Upper lobe of left lung (tissue), 6 donors: ENCODE measurements around the gene GSG1L2. TPM values are rescaled to one million over a fixed set of nuclear protein-coding genes. Genes with fewer than 3 reads are reported as not detected.

Experiments
- ATAC-seq, 2 donors: fragments of 200-7000 bp; cut with Tn5 transposase; one replicate each; pipeline ENCODE4 v1.9.1; 2022; ENCODE audit warnings: mild to moderate bottlenecking in 2 of 2, moderate library complexity in 2 of 2; ENCODE audit not compliant: low FRiP score in 2 of 2
- DNase-seq, 2 donors: peaks; one replicate each; pipeline ENCODE4 v3.0.0-alpha.2; 2019 to 2020
- H3K27ac ChIP-seq, 4 donors: fragments of 200-600 bp; sonication (generic); one replicate each; pipeline ENCODE4 v1.5.1; 2016 to 2019
- H3K27me3 ChIP-seq, 4 donors: fragments of 200-600 bp; sonication (generic); one replicate each; pipeline ENCODE4 v1.5.1; 2017 to 2019
- H3K36me3 ChIP-seq, 4 donors: fragments of 200-600 bp; sonication (generic); one replicate each; pipeline ENCODE4 v1.5.1; 2016 to 2019
- H3K4me1 ChIP-seq, 4 donors: fragments of 200-600 bp; sonication (generic); one replicate each; pipeline ENCODE4 v1.5.1; 2018 to 2019
- H3K4me3 ChIP-seq, 4 donors: fragments of 200-600 bp; sonication (generic); one replicate each; pipeline ENCODE4 v1.5.1; 2017 to 2019; ENCODE audit warnings: mild to moderate bottlenecking in 2 of 4, moderate library complexity in 1 of 4
- H3K9me3 ChIP-seq, 4 donors: fragments of 200-600 bp; sonication (generic); one replicate each; pipeline ENCODE4 v1.5.1; 2018 to 2019
- CTCF ChIP-seq, 6 experiments: fragments of 450-650 bp in 4 of 6; fragments of 200-600 bp in 2 of 6; sonication (generic) in 2 of 6; IDR thresholded peaks; one replicate each; pipeline ENCODE4 v1.5.1; 2016 to 2019; ENCODE audit warnings: antibody characterized with exemption in 6 of 6
- EP300 ChIP-seq, 4 donors: sonication (generic); formaldehyde crosslinking; IDR thresholded peaks; one replicate each; pipeline ENCODE4 v1.5.1; 2017; ENCODE audit warnings: antibody characterized with exemption in 4 of 4, control low read depth in 2 of 4
- POLR2A ChIP-seq, 4 donors: fragments of 450-650 bp; IDR thresholded peaks; one replicate each; pipeline ENCODE4 v1.5.1; 2016 to 2017; ENCODE audit warnings: antibody characterized with exemption in 4 of 4, mild to moderate bottlenecking in 2 of 4
- POLR2AphosphoS5 ChIP-seq, 2 donors: sonication (generic); formaldehyde crosslinking; IDR thresholded peaks; one replicate each; pipeline ENCODE4 v1.5.1; 2017; ENCODE audit warnings: antibody characterized with exemption in 2 of 2
- WGBS, 2 donors: methylation state at CpG; one replicate each; pipeline ENCODE4 v1.1.5; 2017 to 2018; 5-methylcytosine and 5-hydroxymethylcytosine counted together
- total RNA-seq, 6 donors: library from RNA; depleted of rRNA in 4 of 6; stranded (reverse); fragments of >200 nt in 4 of 6; gene quantifications; one replicate each; pipeline versions ENCODE4 v1.1.0 to v1.2.1, GENCODE V29; 2016 to 2021
- donor health status: DM: no; HTN: no; CAD: no; lungs with moderate emphysema.
- donor health status: DM: no; HTN: yes; CAD: no; lungs with severe emphysema.

GSG1L2 gene
- not detected for total RNA-seq

- Histone ChIP-seq H3K36me3 (no peaks in the 10 kb centered on the region), H3K9me3 (no peaks in the 10 kb centered on the region), H3K27me3 (no peaks in the 10 kb centered on the region), H3K4me1 (no peaks in the 10 kb centered on the region), H3K4me3 (no peak within 1 kb of the TSS), H3K27ac (no peak within 1 kb of the TSS)
- no peak for DNase-seq
- peak in 1 of 2 donors; percentile 13 for ATAC-seq
- 63 to 73% methylated on average over 10 to 15 of the region's 15 CpGs for WGBS, 2 donors
- TF ChIP-seq POLR2A (IDR thresholded peaks at IDR 0.05): no peak
- no peak for TF ChIP-seq POLR2AphosphoS5 (IDR thresholded peaks at IDR 0.05)
- TF ChIP-seq CTCF (IDR thresholded peaks at IDR 0.05): no peak
- TF ChIP-seq EP300 (IDR thresholded peaks at IDR 0.05): no peak
Observed at GRCh38 chr17:9821921-9822320, at the start of gene GSG1L2. Gene GSG1L2 (minus strand): TSS chr17:9822079. CDS start chr17:9822071, 8 bp downstream.

- H3K27ac ChIP-seq: no peak overlapping the region
- WGBS, 2 donors: 74 to 81% methylated on average over 3 of the region's 3 CpGs
- H3K9me3 ChIP-seq: no peaks in the 10 kb centered on the region
- DNase-seq (no peak), ATAC-seq (no peak)
- no peaks in the 10 kb centered on the region for H3K27me3 ChIP-seq
- TF ChIP-seq POLR2A (IDR thresholded peaks at IDR 0.05) (no peak), CTCF (IDR thresholded peaks at IDR 0.05) (no peak), POLR2AphosphoS5 (IDR thresholded peaks at IDR 0.05) (no peak), EP300 (IDR thresholded peaks at IDR 0.05) (no peak)
- no peak overlapping the region for H3K4me3 ChIP-seq
- no peaks in the 10 kb centered on the region for H3K36me3 ChIP-seq
- peaks cover 0 to 3% (median 0%) of the 10 kb centered on the region in 4 donors for H3K4me1 ChIP-seq
Observed at GRCh38 chr17:9868552-9868951, 46.7 kb upstream of the GSG1L2 start.

DNA sequence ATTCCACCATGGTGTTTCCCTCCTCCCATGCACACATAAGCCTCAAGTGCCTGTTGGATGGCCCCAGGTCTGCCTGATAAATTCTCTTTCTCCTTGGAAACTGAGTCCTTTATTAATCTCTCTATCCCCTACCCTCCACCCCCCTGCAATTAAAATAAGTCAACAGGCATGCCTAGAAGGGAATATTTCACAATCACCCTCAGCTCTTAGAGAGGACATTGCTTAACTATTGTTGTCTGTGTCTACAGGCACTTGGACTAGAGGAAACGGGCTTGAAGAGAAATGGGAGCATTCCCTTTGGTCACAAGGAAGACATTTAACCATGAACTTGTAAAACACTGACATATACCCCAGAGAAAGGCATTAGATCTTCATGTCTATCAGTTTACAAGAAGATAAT lies 43.7 kb upstream of the GSG1L2 start:
- Histone ChIP-seq H3K36me3 (no peaks in the 10 kb centered on the region), H3K27ac (peak overlapping the region in 1 of 4 donors; percentile 24), H3K4me1 (peaks cover 0 to 3% (median 0%) of the 10 kb centered on the region in 4 donors), H3K4me3 (no peak overlapping the region), H3K9me3 (peaks cover 0 to 2% (median 0%) of the 10 kb centered on the region in 4 donors), H3K27me3 (no peaks in the 10 kb centered on the region)
- 21 to 36% methylated on average over 1 of the region's 1 CpG for WGBS, 2 donors
- ATAC-seq (no peak), DNase-seq (no peak)
- TF ChIP-seq EP300 (IDR thresholded peaks at IDR 0.05): no peak
- no peak for TF ChIP-seq POLR2AphosphoS5 (IDR thresholded peaks at IDR 0.05)
- TF ChIP-seq CTCF (IDR thresholded peaks at IDR 0.05): no peak

- peaks cover 0 to 13% (median 5%) of the 10 kb centered on the region in 4 donors for H3K9me3 ChIP-seq
- WGBS, 2 donors: 75 to 76% methylated on average over 4 of the region's 4 CpGs
- DNase-seq: no peak
- no peak overlapping the region for H3K27ac ChIP-seq
- peaks cover 0 to 3% (median 0%) of the 10 kb centered on the region in 4 donors for H3K4me1 ChIP-seq
- H3K4me3 ChIP-seq: no peak overlapping the region
- TF ChIP-seq POLR2AphosphoS5 (IDR thresholded peaks at IDR 0.05) (no peak), EP300 (IDR thresholded peaks at IDR 0.05) (no peak), POLR2A (IDR thresholded peaks at IDR 0.05) (no peak), CTCF (IDR thresholded peaks at IDR 0.05) (no peak)
- no peaks in the 10 kb centered on the region for H3K36me3 ChIP-seq
- no peaks in the 10 kb centered on the region for H3K27me3 ChIP-seq
- no peak for ATAC-seq
Observed at GRCh38 chr17:9862949-9863348, 41.1 kb upstream of the GSG1L2 start.

GRCh38 chr17:9862220-9862619 lies 40.3 kb upstream of the GSG1L2 start:
- Histone ChIP-seq H3K27ac (no peak overlapping the region), H3K9me3 (peaks cover 0 to 15% (median 5%) of the 10 kb centered on the region in 4 donors), H3K36me3 (no peaks in the 10 kb centered on the region), H3K4me3 (no peak overlapping the region), H3K4me1 (peaks cover 0 to 3% (median 0%) of the 10 kb centered on the region in 4 donors), H3K27me3 (no peaks in the 10 kb centered on the region)
- 71 to 100% methylated on average over 1 of the region's 1 CpG for WGBS, 2 donors
- DNase-seq (no peak), ATAC-seq (no peak)
- TF ChIP-seq POLR2A (IDR thresholded peaks at IDR 0.05) (no peak), EP300 (IDR thresholded peaks at IDR 0.05) (no peak), POLR2AphosphoS5 (IDR thresholded peaks at IDR 0.05) (no peak)
